Thoracic aorta (tissue), 2 donors: Measurements from ENCODE around the gene FGD4. TPM values are rescaled to one million over a fixed set of nuclear protein-coding genes. Genes with fewer than 3 reads are reported as not detected.

Source experiments
- ATAC-seq: fragments of 150-250 bp; one replicate; pipeline ENCODE4 v1.8.0; 2017; ENCODE audit warnings: low read depth; ENCODE audit not compliant: insufficient number of reproducible peaks, low FRiP score
- DNase-seq: peaks from one replicate; pipeline ENCODE4 v3.0.0-alpha.2; 2020; ENCODE audit warnings: low spot score
- H3K27ac ChIP-seq, 2 donors: fragments of 200-600 bp; sonication (generic); 1 replicate in 1 of 2; 2 replicates in 1 of 2; pipeline ENCODE4 v1.5.1; 2016; ENCODE audit warnings: mild to moderate bottlenecking in 2 of 2, moderate library complexity in 2 of 2
- H3K27me3 ChIP-seq: fragments of 200-600 bp; sonication (generic); replicated peaks from 2 replicates; pipeline ENCODE4 v1.6.0; 2016; ENCODE audit warnings: mild to moderate bottlenecking; ENCODE audit not compliant: insufficient read depth
- H3K36me3 ChIP-seq: fragments of 200-600 bp; sonication (generic); one replicate; pipeline ENCODE4 v1.5.1; 2016
- H3K4me1 ChIP-seq, 2 donors: fragments of 200-600 bp; sonication (generic); 1 replicate in 1 of 2; 2 replicates in 1 of 2; pipeline versions ENCODE4 v1.5.1 to v1.6.0; 2016; ENCODE audit warnings: low read depth in 2 of 2, mild to moderate bottlenecking in 1 of 2; ENCODE audit not compliant: control insufficient read depth in 1 of 2
- H3K4me3 ChIP-seq: fragments of 200-600 bp; sonication (generic); 2 replicates; pipeline ENCODE4 v1.5.1; 2016; ENCODE audit warnings: mild to moderate bottlenecking
- H3K9me3 ChIP-seq: fragments of 200-600 bp; sonication (generic); 2 replicates; pipeline ENCODE4 v1.5.1; 2016
- total RNA-seq, 2 donors: library from RNA; depleted of rRNA; stranded (reverse); fragments of >200 nt; gene quantifications; one replicate each; pipeline versions ENCODE4 v1.1.0 to v1.2.3, GENCODE V29; 2016
- TF ChIP-seq, protein P1 (sequence below): fragments of 200-600 bp; sonication (generic); IDR thresholded peaks from one replicate; pipeline ENCODE4 v1.5.1; 2019; ENCODE audit warnings: antibody characterized with exemption

Gene FGD4
- total RNA-seq, 2 donors from 2014 or later = 52.7 to 61.6 TPM

DNA sequence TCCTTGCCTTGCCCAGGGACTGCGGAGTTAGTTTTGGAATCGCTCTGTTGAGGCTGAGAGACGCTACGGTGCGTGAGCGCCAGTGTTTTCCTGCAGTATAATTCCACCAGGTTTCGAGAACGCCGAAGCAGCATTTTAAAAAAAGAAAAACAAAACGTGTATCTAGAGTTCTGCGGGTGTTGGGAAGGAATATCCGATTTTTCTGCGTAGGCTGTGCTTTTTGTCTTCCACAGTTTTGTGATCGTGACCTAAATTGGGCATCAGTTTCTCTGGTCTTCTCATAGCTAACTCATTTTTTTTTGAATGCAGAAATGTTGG, 280.5 kb downstream of the FGD4 start:
- Histone ChIP-seq H3K4me1 (peaks cover 11 to 12% of the 10 kb centered on the region in 2 donors), H3K4me3 (peak overlapping the region; percentile 99), H3K27me3 (no peaks in the 10 kb centered on the region), H3K9me3 (no peaks in the 10 kb centered on the region), H3K27ac (peak overlapping the region; percentile 85 to 88), H3K36me3 (no peaks in the 10 kb centered on the region)
- TF ChIP-seq, protein P1, sequence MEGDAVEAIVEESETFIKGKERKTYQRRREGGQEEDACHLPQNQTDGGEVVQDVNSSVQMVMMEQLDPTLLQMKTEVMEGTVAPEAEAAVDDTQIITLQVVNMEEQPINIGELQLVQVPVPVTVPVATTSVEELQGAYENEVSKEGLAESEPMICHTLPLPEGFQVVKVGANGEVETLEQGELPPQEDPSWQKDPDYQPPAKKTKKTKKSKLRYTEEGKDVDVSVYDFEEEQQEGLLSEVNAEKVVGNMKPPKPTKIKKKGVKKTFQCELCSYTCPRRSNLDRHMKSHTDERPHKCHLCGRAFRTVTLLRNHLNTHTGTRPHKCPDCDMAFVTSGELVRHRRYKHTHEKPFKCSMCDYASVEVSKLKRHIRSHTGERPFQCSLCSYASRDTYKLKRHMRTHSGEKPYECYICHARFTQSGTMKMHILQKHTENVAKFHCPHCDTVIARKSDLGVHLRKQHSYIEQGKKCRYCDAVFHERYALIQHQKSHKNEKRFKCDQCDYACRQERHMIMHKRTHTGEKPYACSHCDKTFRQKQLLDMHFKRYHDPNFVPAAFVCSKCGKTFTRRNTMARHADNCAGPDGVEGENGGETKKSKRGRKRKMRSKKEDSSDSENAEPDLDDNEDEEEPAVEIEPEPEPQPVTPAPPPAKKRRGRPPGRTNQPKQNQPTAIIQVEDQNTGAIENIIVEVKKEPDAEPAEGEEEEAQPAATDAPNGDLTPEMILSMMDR = no peak
- DNase-seq (no peak), ATAC-seq (peak; percentile 9)

DNA sequence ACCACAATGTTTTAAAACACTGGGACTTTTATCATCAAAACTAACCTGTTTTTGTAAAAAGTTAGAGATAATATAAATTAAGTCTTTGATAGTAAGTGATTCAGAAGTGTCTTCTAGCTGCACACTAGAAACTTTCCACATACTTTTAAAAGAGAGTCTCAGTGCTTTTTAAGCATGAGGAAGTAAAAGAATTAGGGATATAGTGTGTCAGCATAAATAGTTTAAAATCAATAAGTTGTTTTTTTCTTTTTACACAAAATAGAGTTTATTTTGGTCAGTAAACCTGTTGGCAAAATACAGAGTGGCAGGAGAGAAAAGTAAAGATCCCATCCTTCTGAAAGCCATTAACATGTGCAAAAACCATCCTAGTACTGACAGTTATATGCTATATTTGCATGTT, 281.4 kb downstream of the FGD4 start:
- DNase-seq = no peak
- Histone ChIP-seq H3K4me3 (peak overlapping the region; percentile 99), H3K36me3 (no peaks in the 10 kb centered on the region), H3K27me3 (no peaks in the 10 kb centered on the region), H3K27ac (peak overlapping the region; percentile 85 to 88), H3K4me1 (peaks cover 11 to 12% of the 10 kb centered on the region in 2 donors), H3K9me3 (no peaks in the 10 kb centered on the region)
- TF ChIP-seq, protein P1 = no peak
- ATAC-seq = no peak

DNA sequence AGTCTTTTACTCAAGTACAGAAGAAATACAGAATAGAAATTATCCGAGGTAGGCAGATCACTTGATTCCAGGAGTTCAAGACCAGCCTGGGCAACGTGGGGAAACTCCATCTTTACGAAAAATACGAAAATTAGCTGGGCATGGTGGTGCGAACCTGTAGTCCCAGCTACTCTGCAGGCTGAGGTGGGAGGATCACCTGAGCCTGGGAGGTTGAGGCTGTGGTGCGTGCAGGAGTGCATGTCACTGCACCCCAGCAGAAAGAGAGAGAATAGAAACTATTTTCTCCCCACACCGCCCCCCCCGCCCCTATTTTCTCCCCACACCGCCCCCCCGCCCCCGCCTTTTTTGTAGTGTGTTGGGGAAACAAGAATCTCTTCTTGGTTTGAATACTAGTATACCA, 281.9 kb downstream of the FGD4 start:
- Histone ChIP-seq H3K4me1 (peaks cover 11 to 12% of the 10 kb centered on the region in 2 donors), H3K36me3 (no peaks in the 10 kb centered on the region), H3K4me3 (no peak overlapping the region), H3K9me3 (no peaks in the 10 kb centered on the region), H3K27ac (peak overlapping the region in 1 of 2 donors; percentile 88), H3K27me3 (no peaks in the 10 kb centered on the region)
- TF ChIP-seq, protein P1 = no peak
- ATAC-seq (no peak), DNase-seq (no peak)

DNA sequence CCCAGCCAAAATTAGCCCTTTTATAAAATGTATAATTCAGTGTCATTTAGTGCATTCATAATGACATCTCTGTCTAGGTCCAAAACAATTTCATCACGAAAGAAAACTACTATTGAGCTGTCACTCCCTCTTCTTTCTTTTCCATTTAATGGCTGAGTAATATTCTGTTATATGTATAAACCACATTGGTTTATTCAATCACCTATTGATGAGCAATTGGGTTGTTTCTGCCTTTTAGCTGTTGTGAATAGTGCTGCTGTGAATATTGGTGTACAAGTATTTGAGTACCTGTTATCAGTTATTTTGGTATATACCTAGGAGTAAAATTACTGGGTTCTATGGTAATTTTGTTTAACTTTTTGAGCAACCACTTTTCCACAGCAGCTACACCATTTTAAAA, 287.0 kb downstream of the FGD4 start:
- Histone ChIP-seq H3K9me3 (no peaks in the 10 kb centered on the region), H3K4me3 (no peak overlapping the region), H3K27me3 (no peaks in the 10 kb centered on the region), H3K4me1 (no peaks in the 10 kb centered on the region), H3K27ac (no peak overlapping the region), H3K36me3 (no peaks in the 10 kb centered on the region)
- TF ChIP-seq, protein P1 = no peak
- DNase-seq (no peak), ATAC-seq (no peak)

DNA sequence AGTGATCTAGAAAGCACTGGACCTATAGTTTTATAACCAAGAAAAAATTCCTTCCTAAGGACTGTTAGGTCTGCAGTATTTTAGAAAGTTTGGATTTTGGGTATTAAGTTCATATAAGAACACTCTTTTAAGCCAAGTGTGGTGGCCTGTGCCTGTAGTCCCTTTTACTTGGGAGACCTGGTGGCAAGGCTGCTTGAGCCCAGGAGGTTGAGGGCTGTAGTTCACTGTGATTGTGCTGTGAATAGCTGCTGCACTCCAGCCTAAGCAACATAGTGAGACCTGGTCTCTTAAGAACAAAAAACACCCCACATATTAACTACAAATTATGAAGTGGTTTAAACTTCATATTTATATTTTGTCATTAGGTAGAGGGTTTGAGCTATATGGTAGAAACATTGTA, 289.4 kb downstream of the FGD4 start:
- Histone ChIP-seq H3K27ac (no peak overlapping the region), H3K36me3 (no peaks in the 10 kb centered on the region), H3K9me3 (no peaks in the 10 kb centered on the region), H3K4me3 (no peak overlapping the region), H3K4me1 (no peaks in the 10 kb centered on the region), H3K27me3 (no peaks in the 10 kb centered on the region)
- TF ChIP-seq, protein P1 = no peak
- DNase-seq = no peak
- no peak for ATAC-seq
